HG02642 (cell line): Measurements from ENCODE around the gene XPNPEP2.
A peak's percentile ranks its signal among the peaks of the same experiment; 100 is the strongest.

Experiments
- ATAC-seq: cut with Tn5 transposase; IDR thresholded peaks from one replicate; pipeline ENCODE4 v1.9.1; 2021; ENCODE audit warnings: mild to moderate bottlenecking; ENCODE audit not compliant: unreplicated experiment, poor library complexity

The XPNPEP2 gene

GRCh38 chrX:129773649-129774458, 35.1 kb downstream of the XPNPEP2 start:
- ATAC-seq, result no peak

- ATAC-seq, result peak; percentile 32
These were observed 38.6 kb downstream of the XPNPEP2 start for GRCh38 chrX:129777218-129778030.

GRCh38 chrX:129779086-129779672, 40.4 kb downstream of the XPNPEP2 start:
- ATAC-seq, result no peak

DNA sequence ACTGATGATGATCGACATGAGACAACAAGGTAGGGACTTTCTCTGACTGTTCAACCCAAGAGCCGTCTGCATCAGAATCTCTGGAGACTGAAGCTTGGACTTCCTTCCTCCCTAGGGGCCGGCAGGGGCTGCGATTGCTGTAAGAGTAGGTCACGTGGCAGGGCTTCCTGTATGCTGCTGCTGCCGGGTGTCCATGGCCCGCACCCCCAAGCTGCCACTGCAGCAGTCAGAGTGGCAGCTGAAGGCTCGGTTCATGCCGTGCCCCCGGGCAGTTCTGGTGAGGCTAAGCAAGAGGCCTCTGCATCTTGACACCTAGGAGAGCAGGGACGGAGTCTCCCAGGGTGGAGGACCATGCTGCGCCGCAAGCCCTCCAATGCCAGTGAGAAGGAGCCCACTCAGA, 41.0 kb downstream of the XPNPEP2 start, which contains the start of gene SASH3:
Gene SASH3, plus strand, starts transcription at position 203 of the 400 bp plus-strand sequence. Its CDS starts 149 bp downstream, at position 352.
- ATAC-seq, result peak; percentile 42

DNA sequence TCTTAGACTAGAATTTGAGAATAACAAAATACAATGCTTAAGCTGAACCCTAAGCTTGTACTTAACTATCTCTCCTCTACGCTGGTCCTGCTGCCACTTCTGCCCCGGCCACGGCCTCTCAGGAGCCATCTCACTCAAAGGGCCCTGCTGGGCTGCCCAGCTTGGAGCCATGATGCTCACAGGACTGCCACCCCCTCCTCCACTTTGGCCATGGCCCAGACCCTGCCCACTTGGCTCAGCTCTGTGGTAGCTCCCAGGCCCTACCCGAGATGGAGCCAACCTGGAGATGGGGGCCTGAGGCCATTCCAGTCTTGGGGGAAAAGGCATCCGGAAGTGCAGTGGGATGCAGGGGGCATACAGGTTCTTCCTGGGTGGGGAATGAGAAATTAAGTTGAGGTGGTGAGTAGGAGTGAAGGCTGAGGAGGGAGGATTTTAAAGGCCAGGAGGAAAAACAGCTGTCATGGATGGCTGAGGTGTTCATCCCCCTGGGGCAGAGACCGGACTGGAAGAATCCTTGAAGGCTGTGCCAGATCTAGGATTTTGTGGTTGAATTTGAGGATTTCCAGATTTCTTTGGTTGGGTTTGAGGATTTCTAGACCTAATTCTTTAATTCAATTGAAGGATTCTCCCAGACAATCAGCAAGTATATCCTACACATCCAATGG, 41.8 kb downstream of the XPNPEP2 start:
- ATAC-seq, result no peak

GRCh38 chrX:129781134-129781672, 42.4 kb downstream of the XPNPEP2 start:
- ATAC-seq, result peak; percentile 69

DNA sequence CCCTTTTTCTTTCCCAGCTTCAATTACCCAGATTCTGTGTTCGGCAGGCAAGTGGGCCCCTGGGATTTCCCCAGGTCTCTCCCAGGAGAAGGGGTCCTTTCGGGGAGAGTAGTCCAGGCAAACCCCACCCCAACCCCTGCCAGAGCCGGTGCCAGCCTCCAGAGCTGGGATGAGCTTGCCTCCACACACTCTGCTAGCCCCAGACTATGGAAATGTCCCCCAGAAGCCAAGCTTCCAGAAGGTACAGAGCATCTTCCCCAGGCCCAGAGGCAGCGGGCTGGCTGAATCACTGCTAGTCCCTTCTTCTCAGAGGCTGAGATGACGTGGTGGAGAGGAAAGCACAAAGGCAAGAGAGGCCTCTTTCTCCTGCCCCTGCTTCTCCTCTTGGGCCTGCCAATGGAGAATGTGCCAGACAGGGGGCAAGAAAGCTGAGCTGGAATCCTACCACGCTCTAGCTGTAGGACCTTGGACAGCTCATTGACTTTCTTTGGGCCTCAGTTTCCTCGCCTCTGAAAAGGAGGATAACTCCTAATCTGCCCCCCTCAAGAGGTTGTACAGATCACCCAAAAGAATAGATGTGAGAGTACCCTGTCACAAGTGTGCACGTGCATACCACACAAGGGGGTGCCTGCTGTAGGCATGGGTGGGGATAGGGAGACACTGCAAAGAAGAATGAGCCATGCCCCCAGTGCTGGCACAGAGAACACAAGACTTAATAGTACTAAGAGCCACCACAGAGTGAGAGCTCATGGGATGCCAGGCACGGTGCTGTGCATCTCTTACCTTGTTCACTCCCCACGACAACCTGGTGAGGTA, 43.1 kb downstream of the XPNPEP2 start:
- ATAC-seq, result no peak

DNA sequence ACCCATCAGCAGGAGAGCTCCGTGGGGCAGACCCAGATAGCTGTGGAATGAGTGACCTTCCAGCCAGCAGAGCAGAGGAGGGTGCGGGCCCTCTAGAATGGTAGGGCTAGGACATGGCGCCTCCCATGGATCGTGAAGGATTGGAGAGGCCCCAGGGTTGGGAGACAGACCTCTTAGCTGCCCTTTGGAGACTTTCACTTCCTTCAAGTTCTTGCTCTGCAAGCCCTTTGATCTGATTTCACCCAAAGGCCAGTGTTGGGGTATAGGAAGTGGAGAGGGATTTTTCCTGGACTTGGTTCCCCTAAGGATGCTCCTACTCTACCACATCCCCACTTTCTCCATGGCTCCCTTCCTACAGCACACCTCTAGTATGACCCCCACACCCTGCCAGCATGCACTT, 43.9 kb downstream of the XPNPEP2 start:
- ATAC-seq, result no peak

DNA sequence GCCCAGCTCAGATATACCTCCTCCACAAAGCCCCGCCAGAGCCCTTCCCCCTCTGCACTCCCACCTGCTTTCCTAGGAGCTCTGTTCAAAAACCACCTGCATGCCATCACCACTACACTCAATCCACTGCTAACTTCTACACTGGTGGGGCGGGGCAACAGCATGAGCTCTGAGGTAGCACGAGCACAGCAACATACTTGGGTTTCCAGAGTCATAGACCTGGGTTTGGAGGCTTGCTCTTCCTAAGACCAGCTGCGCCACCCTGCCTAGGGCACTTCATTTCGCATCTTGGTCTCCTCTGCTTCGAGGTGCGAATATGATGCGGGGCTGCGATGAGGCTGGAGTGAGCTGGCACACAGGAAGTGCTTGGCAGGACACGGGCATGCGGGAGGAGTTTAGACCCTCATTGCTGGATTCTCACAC, 44.5 kb downstream of the XPNPEP2 start:
- ATAC-seq, result no peak

DNA sequence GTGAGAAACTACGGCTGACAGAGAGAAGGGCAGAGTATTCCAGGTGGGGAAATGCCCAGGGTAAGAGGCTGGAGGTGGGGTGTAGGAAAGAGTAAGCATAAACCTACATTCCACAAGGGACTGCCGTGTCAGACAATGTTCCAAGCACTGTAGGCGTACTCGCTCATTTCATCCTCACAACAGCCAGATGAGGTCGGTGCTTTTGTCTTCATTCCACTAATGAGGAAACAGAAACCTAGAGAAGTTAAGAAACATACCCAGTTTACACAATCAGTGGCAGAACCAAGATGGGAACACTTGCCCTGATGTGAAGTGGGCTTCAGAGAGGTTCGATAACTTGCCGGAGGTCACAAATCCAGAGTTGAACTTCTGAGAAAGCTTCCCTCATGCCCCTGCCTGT, 45.6 kb downstream of the XPNPEP2 start:
- no peak for ATAC-seq

DNA sequence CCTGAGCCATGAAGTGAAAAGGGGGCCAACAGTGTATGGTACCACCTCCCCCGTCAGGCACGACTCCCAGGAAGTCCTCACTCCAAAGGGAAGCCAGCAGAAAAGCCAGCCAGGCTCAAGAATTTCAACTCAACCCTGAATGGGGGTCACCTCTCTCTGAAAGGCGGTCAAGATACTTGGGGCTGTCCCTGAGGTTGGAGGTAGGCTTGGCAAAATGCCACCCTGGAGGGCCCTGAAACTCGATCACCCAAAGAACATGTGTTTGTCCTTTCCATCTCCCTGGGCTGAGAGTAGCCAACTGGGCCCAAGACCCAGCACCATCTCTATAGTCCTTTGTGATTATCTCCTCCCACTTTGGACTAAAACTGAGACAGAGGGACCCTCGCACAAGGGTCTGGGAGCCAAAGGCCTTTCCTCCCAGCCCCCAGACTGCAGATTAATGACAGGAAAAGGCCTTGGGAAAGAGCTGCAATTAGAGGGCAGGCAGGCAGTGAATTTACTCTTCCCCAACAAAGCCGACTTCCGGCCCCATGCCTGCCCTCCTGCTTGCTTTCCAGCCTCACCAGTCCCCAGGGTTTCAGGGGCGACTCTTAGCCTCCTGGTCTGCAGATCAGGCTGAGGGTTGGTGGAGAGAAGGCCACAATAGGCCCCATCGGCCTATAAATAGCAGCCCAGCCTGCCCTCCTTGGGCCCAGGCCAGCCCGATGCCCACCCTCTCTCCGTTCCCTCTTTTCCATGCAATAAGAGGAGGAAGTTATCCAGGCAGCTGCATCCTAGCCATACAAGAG, 46.6 kb downstream of the XPNPEP2 start:
- ATAC-seq, result no peak

- peak; percentile 81 for ATAC-seq
These were observed 47.5 kb downstream of the XPNPEP2 start for GRCh38 chrX:129786210-129786651.

DNA sequence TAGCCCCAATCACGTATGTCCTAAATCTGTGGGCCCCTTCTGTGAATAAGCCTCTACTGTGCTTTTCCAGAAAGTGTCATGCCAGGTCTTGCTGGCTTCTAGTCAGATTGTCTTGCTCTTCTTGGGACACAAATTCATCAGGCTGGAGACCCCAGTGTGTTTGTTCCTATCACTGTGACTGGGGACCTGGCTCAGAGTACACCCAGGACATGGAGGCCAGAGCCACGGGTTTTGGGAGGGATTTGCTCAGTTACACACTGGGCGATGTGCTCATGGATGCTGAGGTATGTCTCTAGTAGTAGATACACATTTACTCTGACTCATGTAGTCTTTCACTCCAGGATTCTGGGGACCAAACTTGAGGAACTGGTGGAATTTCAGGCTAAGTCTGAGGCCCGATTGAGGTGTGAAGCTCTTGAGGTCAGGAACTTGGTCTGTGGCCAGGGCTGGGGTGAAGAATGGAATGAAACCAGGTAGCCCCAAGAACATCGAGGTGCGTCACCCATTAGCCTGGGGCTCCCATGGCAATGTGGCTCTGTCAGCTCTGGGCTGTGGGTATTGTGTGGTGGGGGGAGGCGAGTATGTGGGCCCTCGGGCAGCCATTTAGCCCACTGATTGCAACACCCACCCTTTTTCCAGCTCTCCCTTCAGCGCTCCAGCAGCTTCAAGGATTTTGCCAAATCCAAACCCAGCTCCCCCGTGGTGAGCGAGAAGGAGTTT, 48.7 kb downstream of the XPNPEP2 start:
- no peak for ATAC-seq

GRCh38 chrX:129788527-129788926, 49.7 kb downstream of the XPNPEP2 start:
- no peak for ATAC-seq

GRCh38 chrX:129790146-129790545, 51.4 kb downstream of the XPNPEP2 start:
- no peak for ATAC-seq

DNA sequence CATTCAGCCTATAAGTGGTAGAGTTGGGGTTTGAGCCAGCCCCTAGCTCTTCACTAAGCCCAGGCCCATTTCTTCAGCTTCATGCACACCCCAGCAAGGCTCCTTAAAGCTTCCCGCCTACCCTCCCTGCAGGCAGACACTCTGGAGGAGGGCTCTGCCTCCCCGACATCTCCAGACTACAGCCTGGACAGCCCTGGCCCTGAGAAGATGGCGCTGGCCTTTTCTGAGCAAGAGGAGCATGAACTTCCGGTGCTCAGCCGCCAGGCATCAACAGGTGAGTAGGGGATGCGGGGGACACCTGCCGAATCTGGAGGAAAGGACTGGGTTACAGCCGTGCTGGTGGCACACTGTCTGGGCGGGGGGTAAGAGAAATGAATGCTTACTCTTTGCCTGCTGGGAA, 52.0 kb downstream of the XPNPEP2 start:
- ATAC-seq, result no peak

- ATAC-seq, result no peak
These were observed 52.6 kb downstream of the XPNPEP2 start for GRCh38 chrX:129791336-129791735.
